Activated B cell treated with CpG ODN at 0.5 μM for 24 hours (primary cell): ENCODE data around the gene LANCL1. TPM values are rescaled to one million over a fixed set of nuclear protein-coding genes. Genes with fewer than 3 reads are reported as not detected.

Experiments
- ATAC-seq: fragments of 200-7000 bp; cut with Tn5 transposase; one replicate; pipeline ENCODE4 v1.10.0; 2021; ENCODE audit warnings: low read depth, mild to moderate bottlenecking, moderate library complexity
- CTCF ChIA-PET: fragments of 350-600 bp; sonication (Branson Sonifier 250); formaldehyde crosslinking; loops from one replicate; lab custom pipeline; 2021; ENCODE audit warnings: antibody characterized with exemption; lab: Charles Lee
- POLR2A ChIA-PET: fragments of 350-600 bp; sonication (Branson Sonifier 250); formaldehyde crosslinking; loops from one replicate; lab custom pipeline; 2021; ENCODE audit warnings: antibody characterized with exemption; lab: Charles Lee
- DNase-seq: peaks from one replicate; pipeline ENCODE4 v3.0.0; 2022
- H3K27ac Mint-ChIP-seq: one replicate; pipeline ENCODE4 v1.8.0; 2020; ENCODE audit warnings: mixed read lengths
- H3K27me3 Mint-ChIP-seq: one replicate; pipeline ENCODE4 v1.8.0; 2021; ENCODE audit warnings: mixed read lengths
- H3K36me3 Mint-ChIP-seq: one replicate; pipeline ENCODE4 v1.8.0; 2021; ENCODE audit warnings: low read depth, mixed read lengths
- H3K4me1 Mint-ChIP-seq: one replicate; pipeline ENCODE4 v1.8.0; 2021; ENCODE audit warnings: mixed read lengths
- H3K4me3 Mint-ChIP-seq: one replicate; pipeline ENCODE4 v1.8.0; 2020; ENCODE audit warnings: mild to moderate bottlenecking, mixed read lengths
- H3K9me3 Mint-ChIP-seq: one replicate; pipeline ENCODE4 v1.8.0; 2020; ENCODE audit warnings: mixed read lengths
- CTCF ChIP-seq: fragments of 200-600 bp; IDR thresholded peaks from one replicate; pipeline ENCODE4 v1.8.0; 2022; ENCODE audit warnings: antibody characterized with exemption, mild to moderate bottlenecking
- intact Hi-C: fragments of 100-400 bp; cut with micrococcal nuclease; formaldehyde crosslinking; loops from one replicate; pipeline ENCODE4 v1.15.1; 2024
- total RNA-seq: library from RNA; stranded (reverse); gene quantifications from 2 replicates; pipeline ENCODE4 v1.2.3, GENCODE V29; 2022

Gene LANCL1
- total RNA-seq, 1 donor from 2014 or later, result 30.8 TPM

GRCh38 chr2:210519594-210519993 is 43.0 kb upstream of the LANCL1 start:
- Mint-ChIP-seq H3K27ac (no peak overlapping the region), H3K4me3 (no peak overlapping the region), H3K27me3 (peaks cover 34% of the 10 kb centered on the region), H3K36me3 (no peaks in the 10 kb centered on the region), H3K9me3 (no peaks in the 10 kb centered on the region), H3K4me1 (no peaks in the 10 kb centered on the region)
- no peak for DNase-seq
- intact Hi-C loops, result no loop called here
- no peak for TF ChIP-seq CTCF
- ChIA-PET CTCF (no interaction called here), POLR2A (no interaction called here)
- no peak for ATAC-seq

GRCh38 chr2:210517264-210517663 is 40.7 kb upstream of the LANCL1 start:
- Mint-ChIP-seq H3K4me1 (no peaks in the 10 kb centered on the region), H3K9me3 (no peaks in the 10 kb centered on the region), H3K27me3 (peaks cover 33% of the 10 kb centered on the region), H3K4me3 (no peak overlapping the region), H3K27ac (no peak overlapping the region), H3K36me3 (no peaks in the 10 kb centered on the region)
- CTCF ChIA-PET, result no interaction called here
- intact Hi-C loops, result no loop called here
- ATAC-seq, result no peak
- POLR2A ChIA-PET, result no interaction called here
- no peak for DNase-seq
- no peak for TF ChIP-seq CTCF

GRCh38 chr2:210515911-210516310 is 39.4 kb upstream of the LANCL1 start:
- DNase-seq (no peak), ATAC-seq (no peak)
- H3K4me3 Mint-ChIP-seq, result no peak overlapping the region
- H3K4me1 Mint-ChIP-seq, result no peaks in the 10 kb centered on the region
- H3K9me3 Mint-ChIP-seq, result no peaks in the 10 kb centered on the region
- CTCF ChIA-PET, result no interaction called here
- H3K36me3 Mint-ChIP-seq, result no peaks in the 10 kb centered on the region
- intact Hi-C loops, result no loop called here
- no peak for TF ChIP-seq CTCF
- POLR2A ChIA-PET, result no interaction called here
- no peak overlapping the region for H3K27ac Mint-ChIP-seq
- peaks cover 33% of the 10 kb centered on the region for H3K27me3 Mint-ChIP-seq

- Mint-ChIP-seq H3K36me3 (no peaks in the 10 kb centered on the region), H3K4me1 (peaks cover 6% of the 10 kb centered on the region), H3K27me3 (peaks cover 22% of the 10 kb centered on the region), H3K27ac (no peak overlapping the region), H3K4me3 (no peak overlapping the region), H3K9me3 (peaks cover 4% of the 10 kb centered on the region)
- ChIA-PET CTCF (interaction anchor here (0.9 to 1.8 kb wide), 5 partner anchors 8 to 46 kb away, joined by 3 to 10 read pairs (median 5); no protein-coding TSS in a partner anchor), POLR2A (no interaction called here)
- ATAC-seq (no peak), DNase-seq (no peak)
- TF ChIP-seq CTCF, result no peak
- intact Hi-C loops, result loop anchor here (2.0 kb wide), 1 partner anchor 59 kb away; no protein-coding TSS in a partner anchor
Observed at GRCh38 chr2:210503725-210504191, 27.2 kb upstream of the LANCL1 start.

GRCh38 chr2:210503001-210503623 is 26.6 kb upstream of the LANCL1 start:
- DNase-seq, result no peak
- Mint-ChIP-seq H3K27me3 (peaks cover 22% of the 10 kb centered on the region), H3K27ac (no peak overlapping the region), H3K36me3 (no peaks in the 10 kb centered on the region), H3K9me3 (peaks cover 4% of the 10 kb centered on the region), H3K4me3 (peak overlapping the region; percentile 63), H3K4me1 (peaks cover 6% of the 10 kb centered on the region)
- ChIA-PET POLR2A (no interaction called here), CTCF (interaction anchor here (0.7 to 1.8 kb wide), 8 partner anchors 9 to 57 kb away, joined by 3 to 10 read pairs (median 5); partner anchors contain the start of gene LANCL1)
- intact Hi-C loops, result loop anchor here (2.0 kb wide), 1 partner anchor 58 kb away; no protein-coding TSS in a partner anchor
- TF ChIP-seq CTCF, result peak; percentile 98
- ATAC-seq, result peak; percentile 49
